ENCODE measurements around the gene MORC1.

The MORC1 gene

GRCh38 chr3:109021556-109021955, 96.4 kb downstream of the MORC1 start:
- no peak for DNase-seq (ENCODE audit: low spot score)
- no peak for TF ChIP-seq CTCF (IDR thresholded peaks at IDR 0.05)
- no peak overlapping the region for H3K27ac ChIP-seq
- H3K4me3 ChIP-seq, result no peak overlapping the region

- no peak for DNase-seq (ENCODE audit: low spot score)
- Histone ChIP-seq H3K4me3 (no peak overlapping the region), H3K27ac (no peak overlapping the region)
- TF ChIP-seq CTCF (IDR thresholded peaks at IDR 0.05), result no peak
These were observed 99.1 kb downstream of the MORC1 start for GRCh38 chr3:109018828-109019227.

- H3K27ac ChIP-seq, result no peak overlapping the region
- no peak overlapping the region for H3K4me3 ChIP-seq
- DNase-seq (ENCODE audit: low spot score), result no peak
- no peak for TF ChIP-seq CTCF (IDR thresholded peaks at IDR 0.05)
These were observed 112.5 kb downstream of the MORC1 start for GRCh38 chr3:109005443-109005842.

GRCh38 chr3:108998436-108998835, 119.5 kb downstream of the MORC1 start:
- no peak for TF ChIP-seq CTCF (IDR thresholded peaks at IDR 0.05)
- DNase-seq (ENCODE audit: low spot score), result no peak
- Histone ChIP-seq H3K27ac (no peak overlapping the region), H3K4me3 (no peak overlapping the region)

GRCh38 chr3:108985844-108986243, 132.1 kb downstream of the MORC1 start:
- no peak overlapping the region for H3K27ac ChIP-seq
- no peak for DNase-seq (ENCODE audit: low spot score)
- no peak for TF ChIP-seq CTCF (IDR thresholded peaks at IDR 0.05)
- H3K4me3 ChIP-seq, result no peak overlapping the region

GRCh38 chr3:108983051-108983450, 134.9 kb downstream of the MORC1 start:
- Histone ChIP-seq H3K27ac (no peak overlapping the region), H3K4me3 (no peak overlapping the region)
- TF ChIP-seq CTCF (IDR thresholded peaks at IDR 0.05), result no peak
- no peak for DNase-seq (ENCODE audit: low spot score)

- Histone ChIP-seq H3K27ac (no peak overlapping the region), H3K4me3 (no peak overlapping the region)
- no peak for TF ChIP-seq CTCF (IDR thresholded peaks at IDR 0.05)
- DNase-seq (ENCODE audit: low spot score), result no peak
These were observed 141.9 kb downstream of the MORC1 start for GRCh38 chr3:108976058-108976457.
